GM23338 (cell line): Measurements from ENCODE around the gene LRMDA. TPM values are rescaled to one million over a fixed set of nuclear protein-coding genes. Genes with fewer than 3 reads are reported as not detected.

ENCODE experiments used
- ATAC-seq: fragments of 200-7000 bp; cut with Tn5 transposase; 3 replicates; pipeline ENCODE4 v1.9.1; 2020
- DNase-seq: peaks from one replicate; pipeline ENCODE4 v3.0.0-alpha.2; 2015; ENCODE audit warnings: low spot score
- H2AFZ ChIP-seq: fragments of 200-600 bp; sonication (generic); 2 replicates; pipeline ENCODE4 v1.8.0; 2016; ENCODE audit warnings: antibody characterized with exemption, mild to moderate bottlenecking, moderate library complexity
- H3F3A ChIP-seq: fragments of 200-600 bp; sonication (generic); replicated peaks from 2 replicates; pipeline ENCODE4 v1.8.0; 2017; ENCODE audit warnings: antibody characterized with exemption, mixed run types, low read depth
- H3K27ac ChIP-seq: fragments of 200-600 bp; sonication (generic); 2 replicates; pipeline ENCODE4 v1.6.1; 2016; ENCODE audit warnings: low read depth
- H3K27me3 ChIP-seq: fragments of 200-600 bp; sonication (generic); 2 replicates; pipeline ENCODE4 v1.8.0; 2016; ENCODE audit warnings: mild to moderate bottlenecking, mixed run types, moderate library complexity; ENCODE audit not compliant: insufficient read depth
- H3K36me3 ChIP-seq: fragments of 200-600 bp; sonication (generic); 2 replicates; pipeline ENCODE4 v1.8.0; 2016; ENCODE audit warnings: mild to moderate bottlenecking; ENCODE audit not compliant: insufficient read depth
- H3K4me1 ChIP-seq: fragments of 200-600 bp; sonication (generic); 2 replicates; pipeline ENCODE4 v1.8.0; 2016; ENCODE audit warnings: mild to moderate bottlenecking, moderate library complexity; ENCODE audit not compliant: insufficient read depth
- H3K4me2 ChIP-seq: fragments of 200-600 bp; sonication (generic); 2 replicates; pipeline ENCODE4 v1.7.1; 2017; ENCODE audit warnings: mixed run types
- H3K4me3 ChIP-seq: fragments of 200-600 bp; sonication (generic); 2 replicates; pipeline ENCODE4 v1.6.1; 2016; ENCODE audit warnings: mixed run types
- H3K79me2 ChIP-seq: fragments of 200-600 bp; sonication (generic); replicated peaks from 2 replicates; pipeline ENCODE4 v1.8.0; 2017; ENCODE audit warnings: mild to moderate bottlenecking; ENCODE audit not compliant: insufficient read depth
- H3K9me2 ChIP-seq: fragments of 200-600 bp; sonication (generic); 2 replicates; pipeline ENCODE4 v1.8.0; 2017; ENCODE audit not compliant: insufficient read depth
- H4K20me1 ChIP-seq: fragments of 200-600 bp; sonication (generic); replicated peaks from 2 replicates; pipeline ENCODE4 v1.8.0; 2017; ENCODE audit warnings: mild to moderate bottlenecking; ENCODE audit not compliant: insufficient read depth
- H3K27ac Mint-ChIP-seq: 2 replicates; pipeline ENCODE4 v1.8.0; 2020; ENCODE audit warnings: inconsistent platforms, mild to moderate bottlenecking, moderate library complexity, mixed read lengths
- H3K27me3 Mint-ChIP-seq: 3 replicates; pipeline ENCODE4 v1.8.0; 2022; ENCODE audit warnings: low read depth, mild to moderate bottlenecking, moderate library complexity, mixed read lengths, inconsistent platforms; ENCODE audit not compliant: insufficient read depth, poor library complexity
- H3K36me3 Mint-ChIP-seq: 3 replicates; pipeline ENCODE4 v1.8.0; 2021; ENCODE audit warnings: low read depth, mild to moderate bottlenecking, inconsistent platforms, moderate library complexity, mixed read lengths
- H3K4me1 Mint-ChIP-seq: 3 replicates; pipeline ENCODE4 v1.8.0; 2020; ENCODE audit warnings: mild to moderate bottlenecking, inconsistent platforms, mixed read lengths
- H3K4me3 Mint-ChIP-seq: 3 replicates; pipeline ENCODE4 v1.8.0; 2021; ENCODE audit warnings: moderate library complexity, mild to moderate bottlenecking, inconsistent platforms, mixed read lengths
- H3K9me3 Mint-ChIP-seq: 3 replicates; pipeline ENCODE4 v1.8.0; 2020; ENCODE audit warnings: moderate library complexity, mild to moderate bottlenecking, inconsistent platforms, mixed read lengths
- CREB1 ChIP-seq: fragments of 250-450 bp; sonication (Bioruptor Pico); IDR thresholded peaks from 2 replicates; pipeline ENCODE4 v1.5.0; 2020; ENCODE audit warnings: low read depth, mild to moderate bottlenecking, moderate library complexity
- CTCF ChIP-seq, 2 experiments: fragments of 200-600 bp in 1 of 2; sonication (generic) in 1 of 2; conservative IDR thresholded peaks; 2 replicates each; pipeline versions ENCODE4 v1.5.1 to v1.6.1; 2016 to 2017; ENCODE audit warnings: antibody characterized with exemption in 2 of 2, low read depth in 2 of 2, mild to moderate bottlenecking in 2 of 2, moderate library complexity in 1 of 2
- ETS1 ChIP-seq: IDR thresholded peaks from 2 replicates; pipeline ENCODE4 v1.6.1; 2016; ENCODE audit warnings: antibody characterized with exemption
- EZH2 ChIP-seq: fragments of 200-600 bp; sonication (generic); IDR thresholded peaks from one replicate; pipeline ENCODE4 v1.8.0; 2017; ENCODE audit warnings: antibody characterized with exemption, mild to moderate bottlenecking, low read depth; ENCODE audit not compliant: unreplicated experiment
- EZH2phosphoT487 ChIP-seq: fragments of 200-600 bp; sonication (generic); IDR thresholded peaks from one replicate; pipeline ENCODE4 v1.8.1; 2018; ENCODE audit warnings: antibody characterized with exemption; ENCODE audit not compliant: unreplicated experiment
- JUNB ChIP-seq: IDR thresholded peaks from one replicate; pipeline ENCODE4 v1.6.1; 2016; ENCODE audit warnings: antibody characterized with exemption; ENCODE audit not compliant: unreplicated experiment
- NANOG ChIP-seq: IDR thresholded peaks from 2 replicates; pipeline ENCODE4 v1.6.1; 2016; ENCODE audit warnings: antibody characterized with exemption, borderline replicate concordance
- POLR2AphosphoS5 ChIP-seq: IDR thresholded peaks from 2 replicates; pipeline ENCODE4 v1.6.1; 2016; ENCODE audit warnings: antibody characterized with exemption, low read depth
- REST ChIP-seq: IDR thresholded peaks from one replicate; pipeline ENCODE4 v1.6.1; 2018; ENCODE audit warnings: antibody characterized with exemption; ENCODE audit not compliant: unreplicated experiment
- STAT1 ChIP-seq: IDR thresholded peaks from one replicate; pipeline ENCODE4 v1.6.1; 2016; ENCODE audit warnings: antibody characterized with exemption; ENCODE audit not compliant: unreplicated experiment
- ZNF114 ChIP-seq: fragments of 250-450 bp; sonication (Bioruptor Pico); IDR thresholded peaks from 2 replicates; pipeline ENCODE4 v1.5.0; 2020; ENCODE audit warnings: mild to moderate bottlenecking, moderate library complexity
- ZNF331 ChIP-seq: fragments of 250-450 bp; sonication (Bioruptor Pico); IDR thresholded peaks from 2 replicates; pipeline ENCODE4 v1.5.0; 2020; ENCODE audit warnings: low read depth, mild to moderate bottlenecking, moderate library complexity
- ZNF462 ChIP-seq: fragments of 250-450 bp; sonication (Bioruptor Pico); IDR thresholded peaks from 2 replicates; pipeline ENCODE4 v1.5.0; 2020; ENCODE audit warnings: mild to moderate bottlenecking, moderate library complexity
- polyA plus RNA-seq: library from polyadenylated mRNA; unstranded; fragments of >200 nt; fragmentation: Nextera tagmentation; extraction: Ambion mirVana; gene quantifications from 2 replicates; pipeline ENCODE4 v1.2.1, GENCODE V29; 2016
- total RNA-seq: library from RNA; depleted of rRNA; stranded (reverse); fragments of >200 nt; shearing (Covaris generic); gene quantifications from 2 replicates; pipeline ENCODE4 v1.2.3, GENCODE V29; 2014

The LRMDA gene
- total and polyA plus RNA-seq, 2 experiments from 2014 or later, result 0.90 to 1.8 TPM

GRCh38 chr10:75905490-75905889 is 474.1 kb downstream of the LRMDA start:
- Mint-ChIP-seq H3K27ac (no peak overlapping the region), H3K36me3 (no peaks in the 10 kb centered on the region), H3K9me3 (no peaks in the 10 kb centered on the region), H3K4me3 (no peak overlapping the region), H3K27me3 (peaks cover 6% of the 10 kb centered on the region), H3K4me1 (peaks cover 10% of the 10 kb centered on the region; the same call in 1 of the 3 replicates)
- H4K20me1 ChIP-seq, result no peaks in the 10 kb centered on the region
- no peak overlapping the region for H3K27ac ChIP-seq
- H3F3A ChIP-seq, result no peaks in the 10 kb centered on the region
- H3K4me1 ChIP-seq, result no peaks in the 10 kb centered on the region; the same call in 1 of the 2 replicates
- H3K79me2 ChIP-seq, result no peaks in the 10 kb centered on the region
- H3K4me2 ChIP-seq, result no peak overlapping the region
- H2AFZ ChIP-seq, result no peak overlapping the region
- TF ChIP-seq CTCF (conservative IDR thresholded peaks at IDR 0.05; ENCODE audit: low read depth in 2 of 2) (no peak), CREB1 (CRISPR knock-in tag) (no peak), REST (no peak), ZNF114 (no peak), ZNF462 (CRISPR knock-in tag) (no peak), EZH2phosphoT487 (no peak), POLR2AphosphoS5 (no peak), ETS1 (no peak), ZNF331 (no peak), EZH2 (no peak), JUNB (no peak), NANOG (no peak), STAT1 (no peak)
- no peak for ATAC-seq
- H3K27me3 ChIP-seq, result no peaks in the 10 kb centered on the region
- H3K36me3 ChIP-seq, result no peaks in the 10 kb centered on the region
- no peak overlapping the region for H3K4me3 ChIP-seq
- DNase-seq, result no peak
- no peaks in the 10 kb centered on the region for H3K9me2 ChIP-seq
